ENCODE results near the gene NET1. TPM values are rescaled to one million over a fixed set of nuclear protein-coding genes. Genes with fewer than 3 reads are reported as not detected.

Gene NET1
- polyA plus RNA-seq, 1 of the 3 experiments (the other 2 are of a cell fraction): 4.7 TPM

GRCh38 chr10:5506751-5507648 is 94.6 kb downstream of the NET1 start:
- H3K79me2 ChIP-seq (ENCODE audit: insufficient read depth): no peaks in the 10 kb centered on the region
- H4K20me1 ChIP-seq (ENCODE audit: insufficient read depth): no peaks in the 10 kb centered on the region
- no peak overlapping the region for H2AFZ ChIP-seq (ENCODE audit: low read depth)
- TF ChIP-seq RAD21 (IDR thresholded peaks at IDR 0.05; ENCODE audit: low read length) (no peak), SIN3A (IDR thresholded peaks at IDR 0.05; ENCODE audit: borderline replicate concordance, low read depth, low read length) (no peak), NRF1 (IDR thresholded peaks at IDR 0.05; ENCODE audit: low read depth, low read length) (no peak), TAF1 (IDR thresholded peaks at IDR 0.05; ENCODE audit: borderline replicate concordance, low read depth, low read length) (no peak), REST (IDR thresholded peaks at IDR 0.05; ENCODE audit: low read depth, low read length) (no peak), RXRA (IDR thresholded peaks at IDR 0.05; ENCODE audit: borderline replicate concordance, low read depth) (no peak), CHD2 (IDR thresholded peaks at IDR 0.05; ENCODE audit: low read length, partially characterized antibody) (no peak), MXI1 (IDR thresholded peaks at IDR 0.05; ENCODE audit: low read depth, low read length) (no peak), CTCF (IDR thresholded peaks at IDR 0.05) (no peak), GATA2 (CRISPR knock-in tag; IDR thresholded peaks at IDR 0.05) (no peak), FOXM1 (IDR thresholded peaks at IDR 0.05; ENCODE audit: low read depth) (no peak), MAX (IDR thresholded peaks at IDR 0.05; ENCODE audit: low read depth) (no peak), RFX5 (IDR thresholded peaks at IDR 0.05; ENCODE audit: low read length) (no peak), SMC3 (IDR thresholded peaks at IDR 0.05; ENCODE audit: low read depth, low read length) (no peak), TCF12 (IDR thresholded peaks at IDR 0.05) (no peak), MEF2A (IDR thresholded peaks at IDR 0.05; ENCODE audit: borderline replicate concordance, low read depth) (no peak), ELF1 (IDR thresholded peaks at IDR 0.05) (no peak), PBX3 (IDR thresholded peaks at IDR 0.05) (no peak), GABPA (IDR thresholded peaks at IDR 0.05; ENCODE audit: low read depth) (no peak), IRF3 (IDR thresholded peaks at IDR 0.05; ENCODE audit: low read depth, low read length) (no peak)
- H3F3A ChIP-seq (replicated peaks; ENCODE audit: insufficient read depth): no peaks in the 10 kb centered on the region
- H3K4me3 ChIP-seq (ENCODE audit: low read depth in 2 of 2, low read length in 1 of 2): no peak overlapping the region
- H3K9me2 ChIP-seq: no peaks in the 10 kb centered on the region
- H3K9me3 ChIP-seq: no peaks in the 10 kb centered on the region
- H3K36me3 ChIP-seq (replicated peaks in 1 of 2; ENCODE audit: control insufficient read depth in 1 of 2, insufficient read depth in 2 of 2, low read length in 1 of 2): no peaks in the 10 kb centered on the region
- POLR2A ChIA-PET: no interaction called here
- CTCF ChIA-PET: interaction anchor here (1.1 kb wide), 1 partner anchor 116 kb away, joined by 4 read pairs; no protein-coding TSS in a partner anchor
- 73% methylated on average over 4 of the region's 19 CpGs for WGBS (ENCODE audit: low lambda C conversion rate)
- no peak overlapping the region for H3K4me2 ChIP-seq
- no peak overlapping the region for H3K27ac ChIP-seq (ENCODE audit: low read depth in 2 of 2, low read length in 1 of 2)
- DNase-seq: no peak
- H3K27me3 ChIP-seq (ENCODE audit: insufficient read depth): no peaks in the 10 kb centered on the region
- H3K9ac ChIP-seq: no peak overlapping the region
- H3K4me1 ChIP-seq (ENCODE audit: control insufficient read depth in 1 of 2, insufficient read depth in 2 of 2, low read depth in 1 of 2, low read length in 1 of 2): no peaks in the 10 kb centered on the region; a peak in 1 of 4 replicates
